Measurements from ENCODE around the gene VAMP5. TPM values are rescaled to one million over a fixed set of nuclear protein-coding genes. Genes with fewer than 3 reads are reported as not detected.

The VAMP5 gene
- total RNA-seq, 1 experiment from 2014 or later = 0.40 TPM

- Histone ChIP-seq H3F3A (ENCODE audit: low read length, unreplicated experiment) (peaks cover 38% of the 10 kb centered on the region), H3K4me1 (ENCODE audit: insufficient read depth, low read length) (peaks cover 48% of the 10 kb centered on the region), H3K4me3 (ENCODE audit: low read length) (peak within 1 kb of the TSS; percentile 95), H3K9me2 (replicated peaks; ENCODE audit: low read length) (no peaks in the 10 kb centered on the region), H4K20me1 (ENCODE audit: low read length) (peaks cover 46% of the 10 kb centered on the region), H3K27me3 (ENCODE audit: low read length) (no peaks in the 10 kb centered on the region), H3K27ac (ENCODE audit: low read length) (peak within 1 kb of the TSS; percentile 97), H2AFZ (ENCODE audit: low read length) (peak within 1 kb of the TSS; percentile 59), H3K79me2 (ENCODE audit: low read length) (peaks cover 74% of the 10 kb centered on the region), H3K9ac (ENCODE audit: low read length) (peak within 1 kb of the TSS; percentile 100), H3K4me2 (ENCODE audit: low read length) (peak within 1 kb of the TSS; percentile 99), H3K9me3 (ENCODE audit: low read length) (no peaks in the 10 kb centered on the region), H3K36me3 (ENCODE audit: low read depth, low read length) (peaks cover 41% of the 10 kb centered on the region)
- ChIA-PET POLR2A (ENCODE audit: unreplicated experiment) (interaction anchor here (0.6 to 3.5 kb wide), 17 partner anchors 9 to 226 kb away, joined by 3 to 27 read pairs (median 4); partner anchors contain the start of genes ELMOD3, RETSAT and RNF181), CTCF (interaction anchor here (1.5 to 1.9 kb wide), 2 partner anchors 13 to 117 kb away, joined by 4 to 8 read pairs; no protein-coding TSS in a partner anchor)
- TF ChIP-seq CTCF (conservative IDR thresholded peaks at IDR 0.05; ENCODE audit: low read depth, low read length) (peak; percentile 67), EZH2phosphoT487 (IDR thresholded peaks at IDR 0.05; ENCODE audit: borderline replicate concordance, low read length) (no peak), EZH2 (IDR thresholded peaks at IDR 0.05; ENCODE audit: low read length, unreplicated experiment) (no peak)
- ATAC-seq = peak; percentile 57
- intact Hi-C loops (cut with micrococcal nuclease) = no loop called here
- no TSS peak for BruUV-seq (replicated peaks)
- peak; percentile 93 for DNase-seq
Measured at GRCh38 chr2:85538507-85539360, 45.5 kb upstream of the VAMP5 start, which contains the start of gene MAT2A. Gene MAT2A, plus strand, starts transcription at chr2:85539168. Its CDS starts 120 bp downstream, at chr2:85539288.

GRCh38 chr2:85539361-85540132, 44.7 kb upstream of the VAMP5 start:
- H3K79me2 ChIP-seq (ENCODE audit: low read length) = peaks cover 74% of the 10 kb centered on the region
- peak overlapping the region; percentile 100 for H3K9ac ChIP-seq (ENCODE audit: low read length)
- peaks cover 43% of the 10 kb centered on the region for H3F3A ChIP-seq (ENCODE audit: low read length, unreplicated experiment)
- peak; percentile 53 for DNase-seq
- H3K27ac ChIP-seq (ENCODE audit: low read length) = peak overlapping the region; percentile 97
- H2AFZ ChIP-seq (ENCODE audit: low read length) = no peak overlapping the region
- ATAC-seq = peak; percentile 6
- TF ChIP-seq EZH2phosphoT487 (IDR thresholded peaks at IDR 0.05; ENCODE audit: borderline replicate concordance, low read length) = no peak
- TF ChIP-seq CTCF (conservative IDR thresholded peaks at IDR 0.05; ENCODE audit: low read depth, low read length) = no peak
- TF ChIP-seq EZH2 (IDR thresholded peaks at IDR 0.05; ENCODE audit: low read length, unreplicated experiment) = no peak
- ChIA-PET CTCF (interaction anchor here (0.6 to 1.9 kb wide), 3 partner anchors 12 to 118 kb away, joined by 3 to 8 read pairs (median 4); no protein-coding TSS in a partner anchor), POLR2A (ENCODE audit: unreplicated experiment) (interaction anchor here (0.6 to 3.5 kb wide), 9 partner anchors 9 to 120 kb away, joined by 3 to 27 read pairs (median 4); partner anchors contain the start of gene RNF181)
- intact Hi-C loops (cut with micrococcal nuclease) = no loop called here
- no peaks in the 10 kb centered on the region for H3K9me2 ChIP-seq (replicated peaks; ENCODE audit: low read length)
- H4K20me1 ChIP-seq (ENCODE audit: low read length) = peaks cover 51% of the 10 kb centered on the region
- BruUV-seq (replicated peaks) = no TSS peak
- H3K4me3 ChIP-seq (ENCODE audit: low read length) = peak overlapping the region; percentile 95
- H3K27me3 ChIP-seq (ENCODE audit: low read length) = no peaks in the 10 kb centered on the region
- H3K4me2 ChIP-seq (ENCODE audit: low read length) = peak overlapping the region; percentile 99
- no peaks in the 10 kb centered on the region for H3K9me3 ChIP-seq (ENCODE audit: low read length)
- peaks cover 48% of the 10 kb centered on the region for H3K4me1 ChIP-seq (ENCODE audit: insufficient read depth, low read length)
- peaks cover 45% of the 10 kb centered on the region for H3K36me3 ChIP-seq (ENCODE audit: low read depth, low read length)
